Type B pancreatic cell (in vitro differentiated cells): Measurements from ENCODE around the gene GADD45GIP1. TPM values are rescaled to one million over a fixed set of nuclear protein-coding genes. Genes with fewer than 3 reads are reported as not detected.

Experiments
- DNase-seq: peaks from one replicate; pipeline ENCODE4 v3.0.0; 2021; ENCODE audit warnings: mixed read lengths; ENCODE audit not compliant: unreplicated experiment; ENCODE audit errors: extremely low spot score
- H3K27ac Mint-ChIP-seq: 2 replicates; pipeline ENCODE4 v1.8.0; 2021; ENCODE audit warnings: mild to moderate bottlenecking, mixed read lengths
- H3K27me3 Mint-ChIP-seq: 2 replicates; pipeline ENCODE4 v1.8.0; 2021; ENCODE audit warnings: mixed read lengths
- H3K36me3 Mint-ChIP-seq: 2 replicates; pipeline ENCODE4 v1.8.0; 2021; ENCODE audit warnings: mixed read lengths
- H3K4me1 Mint-ChIP-seq: one replicate; pipeline ENCODE4 v1.8.0; 2021; ENCODE audit warnings: mixed read lengths; ENCODE audit not compliant: unreplicated experiment
- H3K4me3 Mint-ChIP-seq: 2 replicates; pipeline ENCODE4 v1.8.0; 2021; ENCODE audit warnings: mild to moderate bottlenecking, mixed read lengths
- H3K9me3 Mint-ChIP-seq: 2 replicates; pipeline ENCODE4 v1.8.0; 2021; ENCODE audit warnings: mixed read lengths
- CTCF ChIP-seq: fragments of 200-600 bp; sonication (generic); conservative IDR thresholded peaks from 2 replicates; pipeline ENCODE4 v1.5.0; 2021; ENCODE audit warnings: antibody characterized with exemption, mild to moderate bottlenecking
- total RNA-seq: library from RNA; stranded (reverse); gene quantifications from 2 replicates; pipeline ENCODE4 v1.2.1, GENCODE V29; 2021; ENCODE audit warnings: low replicate concordance

GADD45GIP1 gene
- total RNA-seq, 1 donor from 2014 or later = 23.1 TPM

GRCh38 chr19:12937093-12937926, 19.7 kb downstream of the GADD45GIP1 start:
- Mint-ChIP-seq H3K27me3 (peaks cover 3% of the 10 kb centered on the region), H3K36me3 (peaks cover 29% of the 10 kb centered on the region), H3K4me1 (peaks cover 34% of the 10 kb centered on the region), H3K4me3 (peak overlapping the region; percentile 99), H3K27ac (peak overlapping the region; percentile 98), H3K9me3 (no peaks in the 10 kb centered on the region)
- TF ChIP-seq CTCF = no peak
- no peak for DNase-seq

- TF ChIP-seq CTCF = no peak
- Mint-ChIP-seq H3K9me3 (no peaks in the 10 kb centered on the region), H3K27me3 (peaks cover 3% of the 10 kb centered on the region), H3K4me3 (peak overlapping the region; percentile 54), H3K4me1 (peaks cover 36% of the 10 kb centered on the region), H3K27ac (no peak overlapping the region), H3K36me3 (peaks cover 26% of the 10 kb centered on the region)
- no peak for DNase-seq
Observed at GRCh38 chr19:12936582-12936981, 20.4 kb downstream of the GADD45GIP1 start.

GRCh38 chr19:12935071-12935470, 22.0 kb downstream of the GADD45GIP1 start:
- Mint-ChIP-seq H3K27ac (no peak overlapping the region), H3K27me3 (peaks cover 3% of the 10 kb centered on the region), H3K4me1 (peaks cover 27% of the 10 kb centered on the region), H3K9me3 (no peaks in the 10 kb centered on the region), H3K36me3 (peaks cover 18% of the 10 kb centered on the region), H3K4me3 (no peak overlapping the region)
- TF ChIP-seq CTCF = no peak
- DNase-seq = no peak

- TF ChIP-seq CTCF = no peak
- Mint-ChIP-seq H3K27ac (peak within 1 kb of the TSS; percentile 86), H3K9me3 (no peaks in the 10 kb centered on the region), H3K4me3 (peak within 1 kb of the TSS; percentile 97), H3K4me1 (peaks cover 19% of the 10 kb centered on the region), H3K27me3 (peaks cover 3% of the 10 kb centered on the region), H3K36me3 (peaks cover 9% of the 10 kb centered on the region)
- DNase-seq = peak; percentile 89
Observed at GRCh38 chr19:12933287-12934072, 23.5 kb downstream of the GADD45GIP1 start, which contains the start of gene FARSA. TSS of gene FARSA (minus strand) at chr19:12933711. CDS start at chr19:12933696, 15 bp downstream.

GRCh38 chr19:12932392-12933286, 24.4 kb downstream of the GADD45GIP1 start:
- H3K4me1 Mint-ChIP-seq = peaks cover 18% of the 10 kb centered on the region
- H3K36me3 Mint-ChIP-seq = peaks cover 8% of the 10 kb centered on the region
- no peak for TF ChIP-seq CTCF
- H3K4me3 Mint-ChIP-seq = peak overlapping the region; percentile 97
- H3K9me3 Mint-ChIP-seq = no peaks in the 10 kb centered on the region
- no peaks in the 10 kb centered on the region for H3K27me3 Mint-ChIP-seq
- no peak for DNase-seq
- peak overlapping the region; percentile 86 for H3K27ac Mint-ChIP-seq
